NCI-H2227 (cell line): ENCODE measurements around the gene SPINK7.

ENCODE experiments used
- DNase-seq: peaks from one replicate; lab custom pipeline; 2025; ENCODE audit not compliant: unreplicated experiment; lab: John Stamatoyannopoulos, UW

The SPINK7 gene

DNA sequence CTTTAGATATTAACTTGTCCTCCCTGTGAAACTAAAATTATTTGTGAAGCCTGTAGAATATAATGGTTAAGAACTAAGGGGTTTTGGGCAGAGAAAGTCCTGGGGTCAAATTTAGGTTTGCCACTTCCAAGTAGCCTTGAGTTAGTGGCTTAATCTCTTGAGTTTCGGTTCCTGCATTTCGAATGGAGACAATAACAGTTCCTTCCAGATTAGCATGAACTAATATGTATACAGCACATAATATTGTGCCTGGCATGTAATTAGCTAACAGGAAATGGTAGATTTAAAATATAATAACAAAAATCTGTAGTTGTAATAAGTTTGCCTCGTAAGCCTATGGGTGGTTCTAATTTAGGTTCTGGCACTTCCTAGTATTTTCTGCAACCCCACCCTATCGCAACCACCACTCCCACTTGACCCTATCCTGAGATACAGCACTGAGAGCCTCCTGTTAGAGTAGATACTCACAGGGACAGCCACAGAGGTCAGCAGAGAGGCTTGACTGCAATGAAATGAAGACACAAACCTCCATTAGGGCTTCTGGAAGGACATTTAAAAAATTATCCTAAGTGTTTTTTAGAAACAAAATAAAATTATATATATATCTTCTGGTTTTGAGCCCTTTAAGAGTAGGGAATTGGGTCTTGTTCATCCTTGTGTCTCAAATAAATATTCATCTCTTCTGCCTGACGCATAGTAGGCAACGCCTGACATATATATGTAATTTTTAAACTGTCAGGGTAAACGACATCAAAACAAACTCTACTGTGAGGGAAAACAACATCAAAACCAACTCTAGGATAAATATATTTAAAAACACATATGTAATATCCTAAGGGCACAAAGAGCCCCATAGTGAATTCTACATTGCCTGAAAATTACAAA is 31.6 kb downstream of the SPINK7 start:
- DNase-seq, result no peak

DNA sequence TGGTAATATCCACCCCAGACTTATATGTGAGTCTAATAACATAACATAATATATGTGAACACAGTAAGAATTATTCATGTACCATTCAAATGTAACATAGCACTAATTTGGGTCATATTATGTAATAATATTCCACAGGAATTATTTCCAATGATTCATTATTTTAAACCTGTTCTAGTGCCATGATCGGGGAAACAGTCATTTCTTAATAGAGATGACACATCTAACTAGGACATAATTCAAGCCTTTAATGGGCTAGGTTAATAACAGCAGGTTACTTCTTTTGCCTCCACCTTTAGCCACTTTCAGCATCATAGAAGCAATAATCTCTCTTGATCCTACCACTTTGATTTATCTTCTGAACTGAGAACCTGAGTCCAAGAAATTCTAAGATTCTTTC is 35.5 kb downstream of the SPINK7 start:
- DNase-seq, result no peak

- DNase-seq, result no peak
These were observed 40.5 kb downstream of the SPINK7 start for GRCh38 chr5:148352696-148353095.

GRCh38 chr5:148353634-148354033 is 41.4 kb downstream of the SPINK7 start:
- DNase-seq, result no peak

DNA sequence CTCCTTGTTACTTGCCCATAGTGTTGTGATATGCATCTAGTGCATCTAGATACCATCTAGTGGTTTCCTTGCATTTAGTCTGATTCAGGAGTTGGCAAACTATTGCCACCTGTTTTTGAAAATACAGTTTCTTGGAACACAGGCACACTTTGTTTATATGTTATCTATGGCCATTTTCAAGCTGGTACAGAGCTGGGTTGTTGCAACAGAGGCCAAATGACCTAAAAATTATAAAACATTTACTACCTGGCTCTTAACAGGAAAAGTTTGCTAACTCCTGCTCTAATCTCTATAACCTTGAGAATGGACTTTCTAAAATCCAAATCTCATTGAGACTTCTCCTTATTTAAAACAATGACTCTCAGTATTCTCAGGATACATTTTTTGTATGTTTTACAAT is 52.1 kb downstream of the SPINK7 start:
- no peak for DNase-seq
